Stimulated activated naive CD4-positive, alpha-beta T cell treated with Interleukin-2 at 50 U/mL for 16 hours (primary cell): ENCODE data around the gene DBET.
"Not testable (repeated sequence)": the region's sequence is repeated elsewhere in the genome, so short reads cannot be mapped to it uniquely, and the experiment has no call there.

Experiments used
- DNase-seq: peaks from one replicate; lab custom pipeline; 2025; lab: John Stamatoyannopoulos, UW

DBET gene

GRCh38 chr4:190064342-190064741 lies at the start of gene DBET:
Gene DBET, plus strand, starts transcription at chr4:190064502.
- not testable (repeated sequence) for DNase-seq

GRCh38 chr4:190014771-190015537 lies 49.3 kb upstream of the DBET start:
- DNase-seq, result no peak

- DNase-seq, result no peak
These were observed 48.5 kb upstream of the DBET start for GRCh38 chr4:190015538-190016368.

GRCh38 chr4:190016369-190017289 lies 47.7 kb upstream of the DBET start:
- DNase-seq, result no peak

- no peak for DNase-seq
These were observed 46.7 kb upstream of the DBET start for GRCh38 chr4:190017357-190018200.

- DNase-seq, result no peak
These were observed 45.9 kb upstream of the DBET start for GRCh38 chr4:190018201-190018920.

GRCh38 chr4:190019023-190019858 lies 45.1 kb upstream of the DBET start:
- DNase-seq, result no peak

- DNase-seq, result not testable (repeated sequence)
These were observed 44.3 kb upstream of the DBET start for GRCh38 chr4:190019859-190020463.

- DNase-seq, result no peak
These were observed 43.2 kb upstream of the DBET start for GRCh38 chr4:190020790-190021717.

- DNase-seq, result not testable (repeated sequence)
These were observed 42.3 kb upstream of the DBET start for GRCh38 chr4:190021973-190022372.

GRCh38 chr4:190022614-190023281 lies 41.6 kb upstream of the DBET start:
- DNase-seq, result not testable (repeated sequence)

- not testable (repeated sequence) for DNase-seq
These were observed 37.1 kb upstream of the DBET start, which contains the start of gene FRG2 for GRCh38 chr4:190027156-190027555. Gene FRG2, minus strand, starts transcription at chr4:190027256. Its CDS starts 52 bp downstream, at chr4:190027204.

GRCh38 chr4:190031264-190031663 lies 33.0 kb upstream of the DBET start:
- not testable (repeated sequence) for DNase-seq

- DNase-seq, result not testable (repeated sequence)
These were observed 26.5 kb upstream of the DBET start for GRCh38 chr4:190037704-190038388.

- DNase-seq, result not testable (repeated sequence)
These were observed 23.4 kb upstream of the DBET start for GRCh38 chr4:190040873-190041272.

- not testable (repeated sequence) for DNase-seq
These were observed 16.7 kb upstream of the DBET start for GRCh38 chr4:190047627-190048026.
